ENCODE results near the gene ORC3.
"Not testable (repeated sequence)": the region's sequence is repeated elsewhere in the genome, so short reads cannot be mapped to it uniquely, and the experiment has no call there.

The ORC3 gene

DNA sequence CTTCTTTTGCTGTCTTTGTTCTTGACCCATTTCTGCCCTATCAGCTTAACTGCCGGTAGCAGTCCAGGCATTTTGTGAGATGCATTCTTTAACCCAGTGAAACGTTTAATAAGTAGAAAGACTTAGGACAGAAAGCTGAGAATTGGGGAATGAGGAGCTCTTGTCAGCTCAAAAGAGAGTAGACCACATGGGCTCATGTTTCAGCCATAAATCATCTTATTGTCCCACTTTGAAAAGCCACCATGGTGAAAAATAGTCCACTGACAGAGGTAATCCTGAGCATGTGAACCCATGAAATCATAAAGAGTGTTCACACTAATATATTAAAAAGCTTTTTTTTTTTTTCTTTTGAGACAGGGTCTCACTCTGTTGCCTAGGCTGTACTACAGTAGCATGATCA lies 16.3 kb downstream of the ORC3 start:
- no peak for DNase-seq

DNA sequence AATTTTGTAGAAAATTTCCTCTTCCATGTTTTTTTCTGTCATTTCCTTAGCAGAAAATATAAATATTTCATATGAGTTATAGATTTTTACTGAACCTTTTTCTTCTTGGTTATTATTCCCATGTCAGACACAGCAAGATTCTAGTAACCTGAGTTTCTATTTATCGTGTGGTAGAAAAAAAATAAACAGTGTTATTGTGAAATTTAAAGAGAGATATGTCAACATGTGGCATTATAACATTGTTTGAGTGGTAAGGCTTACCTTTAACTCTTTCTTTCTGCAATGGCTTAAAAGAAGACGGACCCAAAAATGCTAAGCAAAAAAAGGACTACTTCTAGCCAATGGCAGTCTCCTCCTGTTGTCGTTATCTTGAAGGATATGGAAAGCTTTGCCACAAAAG lies 18.9 kb downstream of the ORC3 start:
- DNase-seq, result no peak

DNA sequence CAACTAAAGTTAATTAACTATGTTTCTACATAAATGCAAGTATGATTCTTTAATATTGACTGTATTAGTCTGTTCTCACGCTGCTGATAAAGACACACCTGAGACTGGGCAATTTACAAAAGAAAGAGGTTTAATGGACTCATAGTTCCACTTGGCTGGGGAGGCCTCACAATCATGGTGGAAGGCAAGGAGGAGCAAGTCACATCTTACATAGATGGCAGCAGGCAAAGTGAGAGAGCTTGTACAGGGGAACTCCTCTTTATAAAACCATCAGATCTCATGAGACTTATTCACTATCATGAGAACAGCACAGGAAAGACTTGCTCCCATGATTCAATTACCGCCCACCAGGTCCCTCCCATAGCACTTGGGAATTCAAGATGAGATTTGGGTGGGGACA lies 23.1 kb downstream of the ORC3 start:
- not testable (repeated sequence) for DNase-seq

DNA sequence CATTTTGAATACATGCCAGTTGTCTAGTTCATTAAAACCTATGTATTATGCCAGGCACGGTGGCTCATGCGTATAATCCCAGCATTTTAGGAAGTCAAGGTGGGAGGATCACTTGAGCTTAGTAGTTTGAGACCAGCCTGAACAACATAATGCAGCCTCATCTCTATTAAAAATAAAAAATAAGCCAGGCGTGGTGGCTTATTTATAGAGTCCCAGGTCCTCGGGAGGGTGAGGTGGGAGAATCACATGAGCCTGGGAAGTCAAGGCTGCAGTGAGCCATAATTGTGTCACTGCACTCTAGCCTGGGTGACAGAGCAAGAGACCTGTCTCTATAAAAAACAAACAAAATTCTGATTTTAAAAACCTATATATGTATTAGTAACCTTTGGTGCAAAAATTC lies 27.5 kb downstream of the ORC3 start:
- DNase-seq, result no peak

DNA sequence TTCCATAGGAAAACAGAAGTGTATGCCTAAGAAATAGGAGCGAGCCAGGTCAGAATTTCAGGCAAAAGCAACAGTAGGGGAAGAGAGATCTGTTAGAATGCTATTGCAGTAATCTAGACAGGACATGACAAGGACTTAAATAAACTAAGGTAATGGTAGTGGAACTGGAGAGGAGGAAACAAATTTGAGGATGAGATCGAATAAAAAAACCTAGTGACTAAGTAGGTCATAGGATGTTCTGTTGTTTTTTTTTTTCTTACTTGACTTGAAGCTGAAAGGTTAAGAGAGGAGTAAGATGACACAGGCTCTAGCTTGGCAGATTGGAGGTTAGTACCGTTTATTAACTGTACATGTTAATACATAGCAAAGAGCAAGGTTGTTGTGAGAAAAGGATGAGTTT lies 28.6 kb downstream of the ORC3 start:
- DNase-seq, result no peak

DNA sequence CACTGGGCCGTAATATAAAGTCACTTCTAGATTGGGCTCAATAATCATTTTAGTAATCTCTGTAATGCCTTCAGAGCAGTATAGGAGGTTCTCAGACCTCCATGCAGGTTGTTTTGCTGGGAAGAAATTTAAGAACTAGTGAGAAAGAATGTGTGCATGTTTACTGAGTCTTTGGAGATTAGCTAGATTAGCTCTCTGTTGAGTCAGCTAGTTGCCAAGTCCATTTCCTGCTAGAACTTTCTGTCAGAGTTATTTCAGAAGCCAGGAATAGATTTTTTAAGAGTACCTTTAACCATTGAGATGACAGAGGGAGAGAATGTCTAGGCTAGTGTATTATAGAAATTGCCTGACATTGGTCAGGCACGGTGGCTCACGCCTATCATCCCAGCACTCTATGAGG lies 33.3 kb downstream of the ORC3 start:
- DNase-seq, result no peak

DNA sequence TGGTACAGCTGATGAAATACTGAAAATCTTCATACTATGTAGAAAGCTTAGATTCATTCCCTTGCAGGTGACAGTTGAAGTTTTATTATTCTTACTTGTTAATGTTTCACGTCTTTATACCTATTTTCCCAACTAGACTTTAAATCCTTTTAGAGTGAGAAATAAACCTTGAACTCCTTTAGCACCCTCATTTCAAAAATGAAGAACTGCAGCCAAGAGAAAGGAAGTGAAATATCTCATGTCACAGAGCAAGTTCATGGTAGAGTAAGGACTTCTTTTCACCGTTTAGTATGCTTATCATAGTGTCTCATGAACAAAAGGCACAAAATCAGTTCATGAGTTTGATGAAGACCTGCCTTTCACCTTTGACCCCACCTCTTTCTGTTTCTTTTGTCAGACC lies 38.5 kb downstream of the ORC3 start:
- DNase-seq, result no peak

DNA sequence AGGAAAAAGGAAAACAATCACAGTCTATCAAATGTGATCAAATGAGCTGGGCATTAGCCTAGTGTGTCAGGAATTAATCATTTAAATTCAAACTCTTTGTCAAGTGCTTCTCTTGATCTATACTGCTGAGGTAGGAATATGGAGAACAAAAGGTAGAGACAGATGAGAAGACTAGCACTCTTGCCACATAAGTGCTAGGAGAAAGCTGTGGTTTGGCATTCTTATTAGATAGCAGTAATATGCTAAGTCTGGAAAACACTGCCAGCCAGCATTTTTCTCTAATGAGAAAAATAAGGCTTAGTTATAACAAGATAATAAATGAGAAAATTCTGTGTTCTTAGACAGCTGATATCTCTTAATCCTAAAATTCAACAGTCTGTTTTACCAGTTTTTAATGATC lies 38.9 kb downstream of the ORC3 start:
- DNase-seq, result no peak

DNA sequence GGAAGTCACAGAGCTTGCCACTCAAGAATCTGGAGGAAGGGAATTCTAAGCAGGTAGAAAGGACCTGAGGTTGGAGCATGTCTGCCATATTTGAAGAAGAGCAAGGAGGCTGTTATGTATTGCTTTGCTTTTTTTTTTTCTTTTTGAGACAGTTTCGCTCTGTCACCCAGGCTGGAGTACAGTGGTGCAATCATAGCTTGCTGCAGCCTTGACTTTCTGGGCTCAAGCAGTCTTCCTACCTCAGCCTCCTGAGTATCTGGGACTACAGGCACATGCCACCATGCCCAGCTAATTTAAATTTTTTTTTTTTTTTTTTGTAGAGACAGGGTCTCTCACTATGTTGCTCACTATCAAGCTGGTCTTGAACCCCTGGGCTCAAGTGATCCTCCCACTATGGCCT lies 40.8 kb downstream of the ORC3 start:
- no peak for DNase-seq

DNA sequence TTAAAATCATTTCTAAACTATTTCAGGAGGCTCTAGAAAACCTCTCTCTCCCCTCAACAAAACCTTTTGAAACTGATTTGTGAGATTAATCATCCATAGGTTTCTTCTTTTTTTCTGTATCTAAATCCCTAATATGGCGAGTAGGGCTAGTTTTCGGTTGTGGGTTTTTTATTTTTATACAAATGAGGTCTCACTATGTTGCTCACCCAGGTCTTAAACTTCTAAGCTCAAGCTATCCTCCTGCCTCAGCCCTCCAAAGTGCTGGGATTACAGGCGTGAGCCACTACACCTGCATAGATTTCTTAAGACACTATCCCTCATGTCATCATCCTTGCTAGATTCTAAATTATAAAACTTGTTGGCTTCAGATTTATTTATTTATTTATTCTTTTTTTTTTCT lies 43.9 kb downstream of the ORC3 start:
- DNase-seq, result no peak

DNA sequence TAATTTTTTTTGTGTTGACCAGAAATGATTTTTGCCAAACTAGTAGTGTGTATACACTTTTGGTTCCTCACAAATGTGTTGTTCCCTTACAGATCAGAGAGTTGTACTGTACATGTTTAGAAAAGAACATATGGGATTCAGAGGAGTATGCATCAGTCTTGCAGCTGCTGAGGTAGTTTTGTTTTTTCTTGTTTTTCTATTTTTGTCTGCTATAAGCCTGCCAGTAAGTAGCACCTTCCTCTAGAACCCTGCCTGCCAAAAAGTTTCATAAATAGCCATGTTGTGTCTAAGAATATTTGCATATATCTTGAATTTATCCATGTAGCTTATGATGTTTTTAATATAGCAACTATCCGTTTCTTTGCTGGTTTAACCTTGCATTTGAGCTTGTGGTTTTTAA lies 46.4 kb downstream of the ORC3 start:
- DNase-seq, result no peak

DNA sequence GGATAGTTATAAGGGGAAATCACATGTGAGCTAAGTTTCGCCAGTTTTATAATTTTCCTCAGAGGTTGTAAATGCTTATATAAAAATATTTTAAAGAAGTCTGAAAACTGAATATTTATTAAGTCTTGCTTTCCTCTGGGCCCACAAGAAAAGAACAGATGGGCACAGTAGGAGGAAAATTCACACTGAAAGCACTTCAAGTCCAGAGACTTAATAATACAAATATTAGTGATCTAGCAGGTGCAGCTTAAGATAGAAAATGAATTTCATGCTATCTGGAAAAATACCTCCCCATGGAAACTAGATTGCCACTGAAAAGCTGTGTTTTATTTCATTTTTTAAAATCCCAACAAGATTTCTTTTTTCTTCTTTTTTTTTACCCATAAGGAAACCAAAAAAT lies 47.2 kb downstream of the ORC3 start:
- DNase-seq, result no peak

DNA sequence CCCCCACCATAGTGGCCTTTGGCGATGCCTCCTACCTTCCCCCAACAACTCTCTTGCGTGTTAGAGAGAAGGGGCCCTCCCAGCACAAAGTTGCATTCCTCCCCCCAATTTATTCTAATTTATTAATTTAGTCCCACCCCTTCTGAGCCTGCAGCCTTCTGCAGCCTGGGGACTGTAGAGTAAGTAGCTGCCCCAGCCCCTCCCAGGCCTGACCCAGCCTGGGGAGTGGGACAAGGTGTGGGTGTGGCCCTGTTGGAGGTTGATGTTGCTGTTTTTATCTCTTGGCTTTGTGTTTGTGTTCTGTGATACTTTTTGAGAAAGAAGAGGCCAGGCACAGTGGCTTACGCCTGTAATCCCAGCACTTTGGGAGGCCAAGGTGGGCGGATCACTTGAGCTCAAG lies 49.4 kb downstream of the ORC3 start:
- no peak for DNase-seq

DNA sequence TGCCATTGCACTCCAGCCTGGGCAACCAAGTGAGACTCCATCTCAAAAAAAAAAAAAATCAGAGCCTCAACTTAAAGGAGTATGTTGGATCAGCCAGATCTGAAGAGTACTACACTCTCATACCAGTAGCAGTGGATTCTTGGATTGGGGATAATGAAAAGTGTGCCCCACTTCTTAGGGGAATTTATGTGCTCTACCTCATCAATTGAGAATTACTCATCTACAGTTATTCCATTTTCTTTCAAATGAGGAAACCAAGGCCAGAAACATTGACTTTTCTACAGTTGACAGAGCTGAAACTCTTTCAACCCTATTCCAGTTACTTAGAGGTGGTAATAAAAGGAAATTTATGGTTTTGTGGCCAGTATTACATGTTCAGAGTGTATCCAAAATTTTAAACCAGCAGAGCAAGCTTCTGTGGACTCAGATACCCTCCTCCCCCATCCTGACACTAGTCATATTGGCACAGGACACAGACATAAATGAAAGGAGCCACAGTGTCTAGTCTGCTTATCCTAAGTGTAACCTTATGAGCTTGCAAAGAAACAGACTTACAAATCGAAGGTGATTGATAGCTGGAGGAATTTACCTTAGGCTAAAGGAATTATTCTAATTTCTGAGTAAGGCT lies 51.2 kb downstream of the ORC3 start:
- no peak for DNase-seq

DNA sequence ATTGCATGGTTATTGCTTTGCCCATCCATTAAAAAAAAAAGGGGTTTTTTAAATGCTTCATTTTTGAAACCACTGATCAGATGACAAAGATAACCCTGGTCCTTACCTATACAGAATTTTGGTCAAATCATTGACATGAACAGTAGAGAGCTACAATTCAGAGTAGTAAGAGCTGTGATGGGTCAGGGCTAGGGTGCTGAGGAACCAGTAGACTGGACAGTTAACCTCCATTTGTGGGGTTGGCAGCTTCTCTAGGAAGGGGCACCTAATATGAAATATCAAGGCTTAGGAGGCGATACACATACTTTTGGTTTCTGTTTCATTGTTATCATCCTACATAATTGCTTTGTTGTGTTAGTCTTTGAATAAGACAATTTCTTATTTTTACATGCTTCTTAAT lies 55.1 kb downstream of the ORC3 start:
- DNase-seq, result no peak

DNA sequence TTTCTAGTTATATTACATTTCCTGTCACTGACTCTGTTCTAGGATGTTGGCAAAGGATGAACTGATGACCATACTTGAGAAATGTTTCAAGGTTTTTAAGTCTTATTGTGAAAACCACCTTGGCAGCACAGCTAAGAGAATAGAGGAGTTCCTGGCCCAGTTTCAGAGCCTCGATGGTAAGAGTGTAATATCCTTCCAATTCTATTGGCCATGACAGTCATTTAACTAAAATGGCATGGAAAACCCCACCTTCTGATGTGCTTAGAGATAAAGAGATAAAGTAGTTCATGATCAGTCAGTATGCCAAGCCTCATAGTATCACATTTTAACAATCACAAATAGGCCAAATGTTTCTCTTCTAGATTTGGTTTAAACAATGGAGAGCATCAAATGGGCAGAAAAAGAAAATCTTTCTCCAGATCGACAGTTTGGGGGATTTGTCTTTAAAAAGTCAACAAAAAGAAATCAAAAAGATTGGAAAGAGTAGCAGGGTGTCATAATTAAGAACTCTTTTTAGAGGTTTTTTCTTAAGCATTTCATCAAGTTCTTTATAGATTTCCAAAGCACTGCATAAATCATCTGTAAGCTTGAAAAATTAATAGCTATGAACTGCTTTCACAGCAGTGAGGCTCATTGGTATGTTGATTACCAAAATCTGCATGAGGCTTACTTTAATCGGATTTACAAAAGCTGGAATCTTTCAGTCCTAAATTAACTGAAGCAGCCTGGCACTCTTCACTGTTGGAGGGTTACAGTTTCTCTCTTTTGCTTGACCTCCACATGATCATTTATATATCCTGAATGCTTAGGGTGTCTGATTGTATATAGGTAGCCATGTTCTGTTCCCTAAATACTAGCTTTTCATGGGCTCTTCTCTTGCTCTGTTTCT lies 63.4 kb downstream of the ORC3 start:
- no peak for DNase-seq

DNA sequence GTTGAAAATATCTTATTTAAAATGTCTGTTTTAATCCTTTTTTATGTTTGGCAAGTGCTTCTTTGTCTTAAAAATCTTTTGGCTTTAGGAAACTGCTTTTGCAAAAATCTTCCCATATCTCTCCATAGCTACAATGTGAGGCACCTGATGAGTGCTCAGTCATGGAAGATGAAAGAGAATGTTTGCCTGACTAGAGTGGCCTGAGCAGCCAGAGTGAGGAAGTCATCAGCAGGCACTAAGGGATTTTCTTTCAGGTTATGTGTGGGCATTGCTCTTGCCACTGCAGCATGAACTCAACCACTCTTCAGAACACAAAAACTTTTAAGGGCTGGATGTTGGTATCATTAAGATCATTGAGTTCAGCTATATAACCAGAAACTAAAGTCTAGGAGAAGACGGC lies 64.2 kb downstream of the ORC3 start:
- DNase-seq, result no peak

DNA sequence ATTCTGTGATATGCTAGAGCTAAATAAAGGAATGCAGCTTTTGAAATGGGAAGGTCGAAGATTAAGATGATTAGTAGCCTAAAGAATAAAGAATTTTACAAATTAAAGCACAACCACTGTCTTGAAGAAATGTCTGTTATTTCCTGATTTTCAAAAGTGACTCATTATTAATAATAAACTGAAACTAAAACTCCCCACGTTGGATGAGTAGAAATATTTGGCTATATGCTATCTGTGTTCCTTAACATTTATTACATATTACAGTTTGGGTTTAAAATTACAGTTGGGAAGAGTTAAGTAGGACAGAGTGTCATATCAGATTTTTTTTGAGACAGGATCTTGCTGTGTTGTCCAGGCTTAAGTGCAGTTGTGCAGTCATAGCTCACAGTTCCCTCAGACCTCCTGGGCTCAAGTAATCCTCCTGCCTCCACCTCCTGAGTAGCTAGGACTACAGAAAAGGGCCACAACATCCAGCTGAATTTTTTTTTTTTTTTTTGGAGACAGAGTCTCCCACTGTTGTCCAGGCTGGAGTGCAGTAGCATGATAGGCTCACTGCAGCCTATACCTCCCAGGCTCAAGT lies 65.0 kb downstream of the ORC3 start:
- DNase-seq, result no peak

DNA sequence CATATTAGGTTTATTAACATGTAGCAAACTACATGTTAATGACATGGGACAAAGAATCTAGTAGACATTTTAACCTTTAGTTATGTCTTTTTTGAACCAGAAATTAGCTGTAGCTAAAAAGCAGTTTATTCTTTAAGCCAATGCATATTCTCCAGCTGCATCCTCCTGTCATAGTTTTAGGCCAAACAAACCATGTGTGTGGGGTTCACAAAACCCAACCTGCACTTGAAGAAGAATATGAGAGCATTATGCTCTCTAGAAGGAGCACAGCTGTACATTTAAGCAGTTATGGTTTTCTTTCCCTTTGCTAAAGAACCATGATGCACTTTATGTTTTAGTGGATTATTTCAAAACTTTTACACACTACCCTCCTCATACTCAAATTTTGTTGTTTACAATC lies 65.9 kb downstream of the ORC3 start:
- no peak for DNase-seq

DNA sequence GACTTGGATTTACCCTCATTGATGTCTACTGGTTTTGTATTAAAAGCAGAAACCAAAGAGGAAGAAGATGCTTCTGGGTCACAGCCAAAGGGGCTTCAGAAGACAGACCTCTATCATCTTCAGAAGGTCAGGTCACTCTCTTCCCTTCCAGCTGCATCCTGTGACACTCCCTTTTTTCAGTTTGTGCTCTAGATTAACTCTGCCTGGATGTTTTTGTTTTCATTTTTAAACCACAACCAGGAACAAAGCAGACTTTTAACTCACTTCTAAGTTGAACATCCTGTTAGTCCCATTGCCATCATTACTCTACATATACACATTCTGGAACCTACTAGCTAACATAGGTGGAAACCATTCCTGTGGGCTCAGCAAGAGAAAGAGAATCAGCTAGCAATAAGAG lies 66.9 kb downstream of the ORC3 start:
- no peak for DNase-seq

DNA sequence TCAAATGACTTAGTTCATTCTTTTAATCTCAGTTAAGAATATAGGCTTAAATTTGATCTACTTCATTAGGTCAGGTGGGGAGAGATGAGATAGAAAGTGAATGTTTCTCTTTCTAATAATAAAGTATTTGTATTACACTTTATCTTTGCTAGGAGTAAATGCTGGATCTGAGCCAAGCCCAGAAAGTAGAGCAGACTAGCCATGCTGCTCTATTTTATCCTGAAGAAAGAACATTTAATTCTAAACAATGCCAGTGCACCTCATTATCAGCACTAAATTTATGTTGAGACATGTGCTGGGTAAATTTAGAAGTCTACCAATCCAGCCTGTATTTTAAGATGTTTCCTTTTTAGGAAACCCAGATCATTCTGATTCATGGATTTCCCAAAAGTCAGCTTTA lies 68.6 kb downstream of the ORC3 start:
- DNase-seq, result no peak

DNA sequence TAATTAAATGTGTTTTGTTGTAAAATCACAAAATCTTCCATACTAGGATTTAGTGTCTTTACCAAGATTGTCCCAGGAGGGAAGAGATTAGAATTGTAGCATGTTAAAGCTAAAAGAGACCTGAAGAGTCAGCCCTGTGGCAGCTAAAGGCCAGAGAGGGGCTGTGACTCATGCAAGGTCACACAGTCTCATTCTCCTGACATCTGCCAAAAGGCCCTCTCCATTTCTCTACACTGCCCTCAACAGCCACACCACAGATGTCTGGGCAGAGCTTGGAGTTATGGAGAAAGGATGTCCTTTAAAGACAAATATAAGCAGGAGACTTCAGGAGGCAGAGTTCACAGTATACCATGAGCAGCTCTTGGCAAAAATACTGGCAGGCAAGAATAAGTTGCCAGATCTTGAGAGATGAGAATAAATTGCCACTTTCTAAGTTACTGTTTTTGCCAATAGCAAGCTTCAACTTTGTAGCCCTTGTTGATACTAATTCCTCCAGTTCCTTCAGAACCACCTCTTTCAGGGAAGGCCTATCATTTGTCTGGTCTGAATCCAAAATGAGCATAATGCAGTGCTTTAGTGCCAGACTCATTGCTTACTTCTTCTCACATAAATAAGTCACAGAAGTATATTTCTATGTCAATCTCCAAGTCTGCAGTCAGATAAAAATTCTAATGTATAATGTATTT lies 70.4 kb downstream of the ORC3 start:
- no peak for DNase-seq

DNA sequence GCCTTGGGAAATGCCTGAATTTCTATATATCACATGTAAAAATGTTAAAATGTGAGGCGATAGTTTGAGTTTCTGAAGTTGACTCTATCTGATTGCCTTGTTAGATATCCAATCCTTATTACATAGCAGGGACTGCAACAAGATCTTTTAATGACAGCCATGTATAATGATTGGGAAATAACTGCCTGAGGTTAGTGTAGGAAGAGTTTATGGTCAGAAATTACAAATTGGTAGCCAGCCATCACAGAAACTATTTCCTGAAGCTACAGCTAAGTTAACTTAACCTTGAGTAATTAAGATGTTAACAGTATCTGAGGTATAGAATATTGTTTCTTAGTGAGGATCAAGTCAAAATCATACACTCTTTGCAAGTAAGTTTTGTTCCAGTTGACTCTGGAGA lies 71.1 kb downstream of the ORC3 start:
- no peak for DNase-seq

DNA sequence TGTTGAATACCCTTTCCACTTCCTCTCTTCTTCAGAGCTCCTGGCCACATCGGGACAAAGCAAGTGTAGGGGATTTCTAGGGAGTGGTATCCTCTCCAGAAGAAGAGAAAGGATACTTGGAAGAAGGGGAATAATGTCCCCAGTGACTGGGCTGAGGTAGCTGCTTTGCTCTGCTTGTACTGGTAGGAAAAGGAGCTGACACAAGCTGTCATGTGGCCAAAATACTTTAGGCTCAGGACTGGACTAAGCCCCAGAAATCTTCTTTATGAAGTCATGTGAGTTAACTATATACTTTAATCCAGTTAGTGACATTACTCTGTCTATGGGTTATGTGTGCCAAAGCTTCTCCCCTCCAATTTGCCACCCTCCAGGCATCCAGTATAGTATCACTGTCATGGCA lies 71.6 kb downstream of the ORC3 start:
- DNase-seq, result no peak
